Stimulated activated naive CD8-positive, alpha-beta T cell treated with anti-CD3 and anti-CD28 coated beads, Interleukin-15, amount 100 ng/mL, for 72 hours (primary cell): ENCODE results near the gene B4GALNT4.

Experiments used
- ATAC-seq: fragments of 150-1000 bp; cut with Tn5 transposase; 2 replicates; pipeline ENCODE4 v1.10.0; 2021; ENCODE audit warnings: mild to moderate bottlenecking, moderate library complexity
- DNase-seq, 2 donors: peaks; one replicate each; pipeline ENCODE4 v3.0.0; 2021 to 2022
- H3K27ac Mint-ChIP-seq, 2 donors: one replicate each; pipeline ENCODE4 v1.8.0; 2022; ENCODE audit warnings: mild to moderate bottlenecking in 2 of 2, mixed read lengths in 2 of 2, moderate library complexity in 2 of 2
- H3K27me3 Mint-ChIP-seq: one replicate; pipeline ENCODE4 v1.8.0; 2022; ENCODE audit warnings: mixed read lengths
- H3K4me1 Mint-ChIP-seq: one replicate; pipeline ENCODE4 v1.8.0; 2022; ENCODE audit warnings: mild to moderate bottlenecking, mixed read lengths
- H3K4me3 Mint-ChIP-seq, 2 donors: one replicate each; pipeline ENCODE4 v1.8.0; 2022; ENCODE audit warnings: mild to moderate bottlenecking in 2 of 2, mixed read lengths in 2 of 2, moderate library complexity in 1 of 2
- H3K9me3 Mint-ChIP-seq, 2 donors: one replicate each; pipeline ENCODE4 v1.8.0; 2022; ENCODE audit warnings: mixed read lengths in 2 of 2

B4GALNT4 gene

GRCh38 chr11:373716-374551 is 4.6 kb downstream of the B4GALNT4 start:
- no peak for DNase-seq
- no peak for ATAC-seq
- Mint-ChIP-seq H3K4me1 (peaks cover 27% of the 10 kb centered on the region), H3K9me3 (no peaks in the 10 kb centered on the region), H3K27ac (peak overlapping the region in 1 of 2 donors; percentile 91), H3K27me3 (peaks cover 23% of the 10 kb centered on the region), H3K4me3 (no peak overlapping the region)

DNA sequence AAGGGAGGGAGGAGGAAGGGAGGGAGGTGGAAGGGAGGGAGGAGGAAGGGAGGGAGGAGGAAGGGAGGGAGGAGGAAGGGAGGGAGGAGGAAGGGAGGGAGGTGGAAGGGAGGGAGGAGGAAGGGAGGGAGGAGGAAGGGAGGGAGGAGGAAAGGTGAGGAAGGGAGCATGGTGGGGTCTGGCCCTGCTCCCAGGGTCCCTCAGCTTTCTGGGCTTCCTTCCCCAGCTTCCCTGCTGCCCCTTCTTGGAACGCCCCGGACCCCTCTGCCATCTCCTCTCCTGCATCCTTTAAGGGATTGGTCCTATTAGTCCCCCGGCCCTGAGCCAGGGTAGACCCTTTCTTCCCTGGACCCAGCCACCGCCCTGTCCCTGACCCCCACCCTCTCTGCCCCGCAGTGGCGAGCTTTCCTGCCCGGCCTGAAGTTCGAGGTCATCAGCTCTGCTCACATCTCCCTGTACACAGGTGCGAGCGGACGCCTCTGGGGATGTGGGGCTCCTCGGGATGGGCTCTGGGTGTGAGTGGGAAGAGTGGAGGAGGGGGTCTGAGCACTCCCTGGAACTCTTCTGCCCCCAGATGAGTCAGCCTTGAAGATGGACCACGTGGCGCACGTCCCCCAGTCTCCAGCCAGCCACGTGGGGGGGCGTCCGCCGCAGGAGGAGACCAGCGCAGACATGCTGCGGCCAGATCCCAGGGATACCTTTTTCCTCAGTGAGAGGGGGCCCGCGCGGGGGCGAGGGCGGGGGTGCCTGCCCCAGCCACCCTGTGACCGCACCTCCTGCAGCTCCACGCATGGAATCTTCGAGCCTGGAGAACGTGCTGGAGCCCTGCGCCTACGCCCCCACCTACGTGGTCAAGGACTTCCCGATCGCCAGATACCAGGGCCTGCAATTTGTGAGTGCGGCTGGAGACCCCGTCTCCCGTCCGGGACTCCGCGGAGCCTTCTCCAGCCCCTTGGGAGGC is 6.0 kb downstream of the B4GALNT4 start:
- H3K9me3 Mint-ChIP-seq = no peaks in the 10 kb centered on the region
- H3K27ac Mint-ChIP-seq = no peak overlapping the region
- DNase-seq = no peak
- H3K4me3 Mint-ChIP-seq = no peak overlapping the region
- H3K27me3 Mint-ChIP-seq = peaks cover 18% of the 10 kb centered on the region
- ATAC-seq = no peak
- H3K4me1 Mint-ChIP-seq = peaks cover 23% of the 10 kb centered on the region

DNA sequence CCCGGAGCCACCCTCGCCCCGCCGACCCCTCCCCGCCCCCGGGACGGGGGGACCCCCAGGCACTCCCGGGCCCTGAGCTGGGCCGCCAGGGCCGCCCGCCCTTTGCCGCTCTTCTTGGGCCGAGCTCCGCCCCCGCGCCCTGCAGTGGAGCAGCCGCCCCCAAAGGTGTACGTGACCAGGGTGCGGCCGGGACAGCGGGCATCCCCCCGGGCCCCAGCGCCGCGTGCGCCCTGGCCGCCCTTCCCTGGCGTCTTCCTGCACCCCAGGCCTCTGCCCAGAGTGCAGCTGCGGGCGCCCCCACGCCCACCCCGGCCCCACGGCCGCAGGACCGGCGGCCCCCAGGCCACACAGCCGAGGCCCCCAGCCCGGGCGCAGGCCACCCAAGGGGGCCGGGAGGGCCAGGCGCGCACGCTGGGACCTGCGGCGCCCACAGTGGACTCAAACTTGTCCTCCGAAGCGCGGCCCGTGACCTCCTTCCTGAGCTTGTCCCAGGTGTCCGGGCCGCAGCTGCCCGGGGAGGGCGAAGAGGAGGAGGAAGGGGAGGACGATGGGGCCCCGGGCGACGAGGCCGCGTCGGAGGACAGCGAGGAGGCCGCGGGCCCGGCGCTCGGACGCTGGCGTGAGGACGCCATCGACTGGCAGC is 7.4 kb downstream of the B4GALNT4 start:
- peaks cover 5% of the 10 kb centered on the region for H3K27me3 Mint-ChIP-seq
- H3K9me3 Mint-ChIP-seq = no peaks in the 10 kb centered on the region
- peak; percentile 47 for ATAC-seq
- H3K4me3 Mint-ChIP-seq = no peak overlapping the region
- no peak for DNase-seq
- H3K27ac Mint-ChIP-seq = no peak overlapping the region
- peaks cover 14% of the 10 kb centered on the region for H3K4me1 Mint-ChIP-seq

DNA sequence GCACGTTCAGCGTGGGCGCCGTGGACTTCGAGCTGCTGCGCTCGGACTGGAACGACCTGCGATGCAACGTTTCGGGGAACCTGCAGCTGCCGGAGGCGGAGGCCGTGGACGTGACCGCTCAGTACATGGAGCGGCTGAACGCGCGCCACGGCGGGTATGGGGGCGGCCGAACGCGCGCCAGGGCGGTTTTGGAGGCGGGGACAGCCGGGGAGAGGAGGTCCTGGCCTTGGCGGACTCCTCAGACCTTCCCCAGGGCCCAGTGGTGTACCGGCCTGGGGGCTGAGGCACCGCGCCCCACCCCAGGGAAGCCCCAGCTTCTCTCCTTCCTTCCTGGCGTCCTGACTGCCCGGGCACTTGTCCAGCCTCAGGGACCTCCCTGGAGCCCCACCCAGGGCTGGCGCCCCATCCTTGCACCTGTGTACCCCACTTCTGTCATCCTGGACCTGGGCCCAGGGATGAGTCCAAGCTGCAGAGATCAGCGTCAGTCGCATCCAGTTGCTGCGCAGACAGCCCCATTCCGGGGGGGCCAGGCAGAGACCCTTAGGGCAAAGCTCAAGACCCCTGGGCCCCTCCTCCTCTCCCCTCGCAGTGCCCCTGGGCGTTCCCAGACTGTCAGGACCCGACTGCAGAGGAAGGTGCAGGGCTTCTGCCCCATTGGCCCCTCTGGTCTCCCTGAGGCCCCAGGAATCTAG is 8.0 kb downstream of the B4GALNT4 start:
- no peak overlapping the region for H3K4me3 Mint-ChIP-seq
- H3K9me3 Mint-ChIP-seq = no peaks in the 10 kb centered on the region
- H3K27me3 Mint-ChIP-seq = peaks cover 6% of the 10 kb centered on the region
- H3K4me1 Mint-ChIP-seq = peaks cover 13% of the 10 kb centered on the region
- H3K27ac Mint-ChIP-seq = no peak overlapping the region
- no peak for ATAC-seq
- DNase-seq = no peak

GRCh38 chr11:377883-378500 is 8.7 kb downstream of the B4GALNT4 start:
- Mint-ChIP-seq H3K27ac (no peak overlapping the region), H3K4me3 (no peak overlapping the region), H3K9me3 (no peaks in the 10 kb centered on the region), H3K4me1 (peaks cover 15% of the 10 kb centered on the region), H3K27me3 (peaks cover 7% of the 10 kb centered on the region)
- no peak for DNase-seq
- no peak for ATAC-seq

DNA sequence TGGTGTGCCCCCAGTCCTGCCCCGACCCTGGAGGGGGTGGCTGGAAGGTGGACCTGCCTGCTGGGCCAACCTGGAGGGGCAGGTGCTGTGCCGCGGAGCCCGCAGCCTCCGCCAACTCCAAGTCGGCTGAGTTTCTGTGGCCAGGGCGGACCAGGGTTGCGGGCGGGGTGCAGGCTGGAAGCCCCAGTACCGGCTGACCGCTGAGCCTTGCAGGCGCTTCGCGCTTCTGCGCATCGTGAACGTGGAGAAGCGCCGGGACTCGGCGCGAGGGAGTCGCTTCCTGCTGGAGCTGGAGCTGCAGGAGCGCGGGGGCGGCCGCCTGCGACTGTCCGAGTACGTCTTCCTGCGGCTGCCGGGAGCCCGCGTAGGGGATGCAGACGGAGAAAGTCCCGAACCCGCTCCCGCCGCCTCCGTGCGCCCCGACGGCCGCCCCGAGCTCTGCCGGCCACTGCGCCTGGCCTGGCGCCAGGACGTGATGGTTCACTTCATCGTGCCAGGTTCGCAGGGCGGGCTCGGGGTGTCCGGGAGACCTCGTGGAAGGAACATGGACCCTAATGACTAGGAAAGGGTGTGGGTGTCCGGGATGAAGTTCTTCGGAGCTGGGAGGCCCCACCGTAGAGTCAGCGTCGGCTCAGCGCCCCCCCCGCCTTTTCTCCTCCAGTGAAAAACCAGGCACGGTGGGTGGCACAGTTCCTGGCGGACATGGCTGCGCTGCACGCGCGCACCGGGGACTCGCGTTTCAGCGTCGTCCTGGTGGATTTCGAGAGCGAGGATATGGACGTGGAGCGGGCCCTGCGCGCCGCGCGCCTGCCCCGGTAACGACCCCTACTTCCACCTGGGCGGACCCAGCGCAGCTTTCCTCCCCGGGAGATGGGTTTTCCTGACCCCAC is 10.2 kb downstream of the B4GALNT4 start:
- no peak overlapping the region for H3K27ac Mint-ChIP-seq
- DNase-seq (no peak), ATAC-seq (no peak)
- H3K4me1 Mint-ChIP-seq = peaks cover 12% of the 10 kb centered on the region
- H3K4me3 Mint-ChIP-seq = no peak overlapping the region
- no peaks in the 10 kb centered on the region for H3K9me3 Mint-ChIP-seq
- peaks cover 7% of the 10 kb centered on the region for H3K27me3 Mint-ChIP-seq

GRCh38 chr11:380095-380480 is 10.8 kb downstream of the B4GALNT4 start:
- Mint-ChIP-seq H3K9me3 (no peaks in the 10 kb centered on the region), H3K27ac (no peak overlapping the region), H3K4me1 (peaks cover 12% of the 10 kb centered on the region), H3K27me3 (peaks cover 7% of the 10 kb centered on the region), H3K4me3 (no peak overlapping the region)
- ATAC-seq (no peak), DNase-seq (no peak)

DNA sequence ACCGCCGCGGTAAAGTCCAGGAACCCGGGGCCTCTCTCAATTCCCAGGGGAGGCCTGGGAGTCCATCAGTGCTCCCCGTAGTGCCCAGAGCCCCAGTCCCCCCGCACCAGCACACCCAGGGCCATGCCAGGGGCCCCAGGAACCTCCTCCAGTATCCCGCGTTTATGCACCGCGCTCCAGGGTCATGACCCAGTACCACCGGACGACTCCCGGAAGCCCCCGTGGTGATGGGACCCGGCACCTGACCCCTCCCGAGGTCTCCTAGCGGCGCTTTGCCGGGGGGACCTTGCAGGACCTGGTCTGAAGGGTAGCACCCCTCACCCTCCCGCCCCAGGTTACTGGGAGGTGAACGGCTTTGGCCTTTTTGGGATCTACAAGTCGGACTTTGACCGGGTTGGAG is 11.2 kb downstream of the B4GALNT4 start:
- no peak overlapping the region for H3K4me3 Mint-ChIP-seq
- H3K4me1 Mint-ChIP-seq = peaks cover 12% of the 10 kb centered on the region
- no peak for DNase-seq
- H3K9me3 Mint-ChIP-seq = no peaks in the 10 kb centered on the region
- no peak for ATAC-seq
- H3K27me3 Mint-ChIP-seq = peaks cover 7% of the 10 kb centered on the region
- H3K27ac Mint-ChIP-seq = no peak overlapping the region

GRCh38 chr11:380996-381395 is 11.7 kb downstream of the B4GALNT4 start:
- no peaks in the 10 kb centered on the region for H3K9me3 Mint-ChIP-seq
- no peak overlapping the region for H3K4me3 Mint-ChIP-seq

DNA sequence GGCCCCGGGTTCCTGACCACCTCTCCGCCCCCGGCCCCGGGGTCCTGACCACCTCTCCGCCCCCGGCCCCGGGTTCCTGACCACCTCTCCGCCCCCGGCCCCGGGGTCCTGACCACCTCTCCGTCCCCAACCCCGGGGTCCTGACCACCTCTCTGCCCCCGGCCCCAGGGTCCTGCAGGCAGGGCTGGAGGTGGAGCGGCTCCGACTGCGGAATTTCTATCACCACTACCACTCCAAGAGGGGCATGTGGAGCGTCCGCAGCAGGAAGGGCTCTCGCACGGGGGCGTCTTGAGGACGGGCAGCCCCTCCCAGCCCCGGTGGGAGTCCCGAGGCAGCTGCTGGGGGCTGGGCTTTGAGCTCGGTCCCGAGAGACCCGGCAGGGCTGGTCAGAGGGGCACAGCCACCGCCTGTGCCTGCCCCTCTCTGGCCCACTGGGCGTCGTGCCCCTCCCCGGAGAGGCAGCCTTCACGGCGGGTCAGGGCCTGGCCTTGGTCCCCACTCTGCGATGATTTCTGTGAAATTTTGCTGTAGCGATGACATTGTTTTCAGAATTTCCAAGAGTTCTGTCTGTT is 12.3 kb downstream of the B4GALNT4 start:
- Mint-ChIP-seq H3K4me3 (no peak overlapping the region), H3K27ac (no peak overlapping the region)

More at GRCh38 chr11:380996-381395, 11.7 kb downstream of the B4GALNT4 start:
- no peak overlapping the region for H3K27ac Mint-ChIP-seq
- peaks cover 12% of the 10 kb centered on the region for H3K4me1 Mint-ChIP-seq
- ATAC-seq (no peak), DNase-seq (no peak)
- peaks cover 7% of the 10 kb centered on the region for H3K27me3 Mint-ChIP-seq

DNA sequence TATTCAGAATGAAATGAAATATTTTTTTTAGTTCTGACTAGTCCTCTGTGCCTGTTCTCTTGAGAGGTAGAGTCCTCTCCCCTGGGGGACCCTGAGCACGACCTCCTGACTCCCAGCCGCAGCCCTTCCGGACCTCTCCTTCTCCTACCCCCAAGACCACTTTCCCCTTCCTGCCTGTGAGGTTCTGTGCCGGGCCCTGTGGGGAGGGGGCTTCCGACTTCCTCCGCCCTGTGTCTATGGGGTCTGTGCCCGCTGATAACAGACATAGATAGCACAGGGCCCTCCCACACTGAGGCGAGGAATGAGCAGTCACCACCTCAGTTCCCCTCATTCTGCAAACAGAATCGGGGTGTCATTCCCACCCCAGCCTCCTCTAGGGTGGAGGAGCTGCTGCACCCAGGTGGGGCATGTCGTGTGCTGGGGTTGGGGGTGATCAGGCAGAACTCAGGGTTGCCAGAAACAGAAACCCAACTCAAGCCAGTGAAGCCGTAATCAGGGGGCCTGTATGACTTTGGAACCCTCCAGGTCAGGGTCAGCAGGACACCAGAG is 12.9 kb downstream of the B4GALNT4 start:
- Mint-ChIP-seq H3K27me3 (peaks cover 7% of the 10 kb centered on the region), H3K27ac (no peak overlapping the region), H3K4me3 (no peak overlapping the region), H3K4me1 (peaks cover 12% of the 10 kb centered on the region), H3K9me3 (peaks cover 3 to 6% of the 10 kb centered on the region in 2 donors)
- DNase-seq (no peak), ATAC-seq (no peak)

More for the DNA sequence above, 12.3 kb downstream of the B4GALNT4 start:
- ATAC-seq (no peak), DNase-seq (no peak)
- Mint-ChIP-seq H3K9me3 (peaks cover 0 to under 1% of the 10 kb centered on the region in 2 donors), H3K4me1 (peaks cover 12% of the 10 kb centered on the region), H3K27me3 (peaks cover 7% of the 10 kb centered on the region)

GRCh38 chr11:383431-383830 is 14.1 kb downstream of the B4GALNT4 start:
- H3K9me3 Mint-ChIP-seq = peaks cover 10 to 16% of the 10 kb centered on the region in 2 donors
- peak overlapping the region in 1 of 2 donors; percentile 65 for H3K27ac Mint-ChIP-seq
- peaks cover 12% of the 10 kb centered on the region for H3K4me1 Mint-ChIP-seq
- no peak overlapping the region for H3K4me3 Mint-ChIP-seq
- DNase-seq (no peak), ATAC-seq (no peak)
- peaks cover 7% of the 10 kb centered on the region for H3K27me3 Mint-ChIP-seq

- no peak for ATAC-seq
- Mint-ChIP-seq H3K27me3 (peaks cover 7% of the 10 kb centered on the region), H3K4me1 (peaks cover 12% of the 10 kb centered on the region), H3K4me3 (no peak overlapping the region), H3K9me3 (peaks cover 10 to 16% of the 10 kb centered on the region in 2 donors), H3K27ac (no peak overlapping the region)
- no peak for DNase-seq
Observed at GRCh38 chr11:384511-384910, 15.2 kb downstream of the B4GALNT4 start.
